ENCODE measurements around the gene CCDC138.

CCDC138 gene

DNA sequence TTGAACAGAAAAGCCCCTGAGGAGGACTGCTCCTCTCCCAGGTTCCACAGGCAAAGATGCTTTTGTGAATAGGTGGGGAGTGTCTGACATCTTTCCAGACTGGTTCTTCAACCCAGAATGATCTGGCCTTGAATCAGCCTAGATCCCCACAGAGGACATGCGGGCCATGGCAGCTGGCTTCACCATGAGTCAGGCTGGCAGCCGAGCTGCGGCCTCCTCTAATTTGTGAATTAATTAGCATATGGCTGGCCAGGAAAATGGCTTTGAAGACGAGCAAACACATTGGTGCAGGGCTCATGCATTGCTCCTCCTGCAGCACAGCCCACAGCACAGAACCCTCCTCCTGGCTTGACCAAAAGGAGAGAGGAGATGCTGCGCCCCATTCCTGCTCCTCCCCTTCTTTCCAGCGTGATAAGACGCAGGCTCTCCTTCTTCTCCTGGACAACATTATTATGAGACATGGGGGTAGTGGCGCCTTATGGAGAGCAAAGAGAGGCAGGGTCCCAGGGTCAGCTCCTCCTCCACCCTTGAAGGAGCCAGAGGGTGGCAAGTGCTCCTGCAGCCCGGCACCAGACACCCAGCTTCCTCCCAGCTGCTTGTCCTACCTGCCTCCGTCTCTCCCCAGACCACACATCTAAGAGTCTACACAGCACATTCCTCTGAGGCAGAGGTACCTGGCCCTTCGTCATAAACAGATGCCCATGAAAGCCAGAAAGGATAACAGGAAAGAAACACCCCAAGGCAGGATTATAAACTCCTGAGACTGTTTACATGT is 135.8 kb downstream of the CCDC138 start:
- TF ChIP-seq, protein P1, sequence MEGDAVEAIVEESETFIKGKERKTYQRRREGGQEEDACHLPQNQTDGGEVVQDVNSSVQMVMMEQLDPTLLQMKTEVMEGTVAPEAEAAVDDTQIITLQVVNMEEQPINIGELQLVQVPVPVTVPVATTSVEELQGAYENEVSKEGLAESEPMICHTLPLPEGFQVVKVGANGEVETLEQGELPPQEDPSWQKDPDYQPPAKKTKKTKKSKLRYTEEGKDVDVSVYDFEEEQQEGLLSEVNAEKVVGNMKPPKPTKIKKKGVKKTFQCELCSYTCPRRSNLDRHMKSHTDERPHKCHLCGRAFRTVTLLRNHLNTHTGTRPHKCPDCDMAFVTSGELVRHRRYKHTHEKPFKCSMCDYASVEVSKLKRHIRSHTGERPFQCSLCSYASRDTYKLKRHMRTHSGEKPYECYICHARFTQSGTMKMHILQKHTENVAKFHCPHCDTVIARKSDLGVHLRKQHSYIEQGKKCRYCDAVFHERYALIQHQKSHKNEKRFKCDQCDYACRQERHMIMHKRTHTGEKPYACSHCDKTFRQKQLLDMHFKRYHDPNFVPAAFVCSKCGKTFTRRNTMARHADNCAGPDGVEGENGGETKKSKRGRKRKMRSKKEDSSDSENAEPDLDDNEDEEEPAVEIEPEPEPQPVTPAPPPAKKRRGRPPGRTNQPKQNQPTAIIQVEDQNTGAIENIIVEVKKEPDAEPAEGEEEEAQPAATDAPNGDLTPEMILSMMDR (IDR thresholded peaks at IDR 0.05; ENCODE audit: insufficient read depth, low read depth, low read length, missing control alignments), result no peak
- H3K4me3 ChIP-seq (ENCODE audit: low read length), result no peak overlapping the region
- DNase-seq (ENCODE audit: low read depth), result peak; percentile 97

DNA sequence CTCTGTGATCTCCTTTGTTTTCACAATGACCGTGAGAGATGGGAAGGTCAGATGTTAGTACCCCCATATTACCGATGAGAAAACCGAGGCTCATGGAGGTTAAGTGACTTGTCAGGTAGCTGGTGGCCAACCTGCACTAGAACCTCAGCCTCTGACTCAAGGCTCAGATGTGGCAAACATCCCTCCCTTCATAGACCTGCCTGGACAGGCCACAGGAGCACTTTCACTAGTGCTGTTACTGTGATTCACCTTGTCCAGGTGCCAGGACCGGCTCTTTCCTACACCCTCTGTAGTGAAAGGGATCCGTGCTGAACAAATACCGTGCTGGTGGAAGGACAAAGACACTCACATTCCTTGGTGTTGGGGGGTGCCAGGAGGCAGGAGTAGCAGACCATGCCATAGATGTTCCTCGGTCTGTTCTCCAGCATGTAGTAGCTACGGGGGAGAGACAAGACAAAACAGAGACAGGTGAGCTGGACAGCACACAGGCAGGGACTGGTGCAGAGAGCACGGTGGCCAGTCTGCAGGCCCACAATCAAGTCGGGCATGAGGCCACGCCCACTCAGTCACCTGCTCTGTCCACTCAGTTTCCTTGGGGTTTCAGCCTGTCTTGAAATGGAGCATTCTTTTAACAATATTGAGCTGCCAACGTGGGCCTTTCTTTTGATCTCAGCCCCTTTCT is 136.6 kb downstream of the CCDC138 start:
- no peak overlapping the region for H3K4me3 ChIP-seq (ENCODE audit: low read length)
- TF ChIP-seq, protein P1 (IDR thresholded peaks at IDR 0.05; ENCODE audit: insufficient read depth, low read depth, low read length, missing control alignments), result no peak
- peak; percentile 98 for DNase-seq (ENCODE audit: low read depth)

DNA sequence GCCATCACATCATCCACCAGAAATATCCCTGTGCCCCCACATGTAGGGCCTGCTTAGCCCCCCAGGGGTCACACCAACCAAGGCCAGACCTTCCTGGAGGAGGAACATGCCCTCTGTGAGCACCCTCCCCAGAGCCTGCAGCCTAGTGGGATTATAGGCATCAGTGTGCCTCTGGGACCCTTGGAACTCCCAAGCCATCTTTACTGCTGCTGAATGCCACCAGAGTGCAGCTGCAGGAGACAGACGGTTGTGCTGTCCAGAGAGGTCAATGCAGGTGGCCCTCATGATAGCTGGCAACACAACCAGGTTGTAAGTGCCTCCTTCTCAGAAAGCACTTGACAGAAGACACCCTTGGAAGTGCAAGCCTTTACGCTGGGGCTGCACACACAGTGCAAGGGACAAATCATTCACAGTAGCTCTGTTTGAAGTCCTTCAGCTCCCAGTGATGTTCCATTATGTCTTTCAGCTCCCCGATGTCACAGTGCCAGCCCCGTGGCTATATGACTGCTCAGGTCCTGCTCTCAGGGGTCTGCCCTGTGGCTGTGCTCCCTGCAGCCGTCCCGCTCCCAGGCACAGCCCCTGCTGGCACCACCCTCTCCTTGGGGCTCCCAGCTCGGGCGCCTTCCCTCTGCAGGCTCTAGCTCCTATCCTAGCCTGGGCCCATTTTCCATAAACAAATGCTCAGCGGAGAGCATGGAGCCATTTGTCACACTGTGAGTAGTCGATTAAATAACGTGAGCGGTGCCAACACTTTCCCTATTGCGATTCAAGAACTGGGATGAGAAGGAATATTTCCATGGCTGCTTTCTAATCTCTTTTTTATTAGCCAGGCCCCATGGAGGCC is 137.4 kb downstream of the CCDC138 start:
- no peak overlapping the region for H3K4me3 ChIP-seq (ENCODE audit: low read length)
- DNase-seq (ENCODE audit: low read depth), result no peak
- TF ChIP-seq, protein P1 (IDR thresholded peaks at IDR 0.05; ENCODE audit: insufficient read depth, low read depth, low read length, missing control alignments), result no peak

DNA sequence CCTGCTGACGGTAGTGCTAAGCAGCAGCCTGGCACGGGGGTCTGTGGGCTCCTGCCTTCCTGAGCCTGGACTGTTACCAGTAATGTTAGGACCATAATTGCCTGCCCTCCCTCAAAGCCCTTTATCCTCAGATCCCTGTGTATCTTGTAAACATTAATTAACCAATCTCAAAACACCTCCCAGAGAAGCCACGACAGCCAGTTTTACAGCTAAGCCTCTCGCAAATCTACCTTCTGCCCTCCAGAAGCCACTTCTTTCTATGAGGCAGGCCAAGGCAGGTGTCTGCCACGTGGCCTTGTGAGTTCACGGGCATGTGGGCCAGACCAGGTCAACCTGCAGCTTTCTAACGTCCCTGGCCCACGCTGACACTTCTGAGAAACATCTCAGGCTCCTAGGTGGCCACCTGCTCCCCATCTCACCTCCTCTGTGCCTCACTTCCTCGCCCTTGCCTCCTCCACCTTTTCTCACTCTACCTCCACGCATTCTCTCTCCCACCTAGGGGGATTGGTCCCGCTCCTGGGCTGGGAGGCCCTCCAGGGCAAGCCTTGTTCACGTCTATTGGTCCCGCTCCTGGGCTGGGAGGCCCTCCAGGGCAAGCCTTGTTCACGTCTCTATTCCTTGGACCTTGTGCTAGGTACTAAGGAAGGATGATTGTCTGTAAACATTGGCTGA is 138.1 kb downstream of the CCDC138 start:
- no peak overlapping the region for H3K4me3 ChIP-seq (ENCODE audit: low read length)
- TF ChIP-seq, protein P1 (IDR thresholded peaks at IDR 0.05; ENCODE audit: insufficient read depth, low read depth, low read length, missing control alignments), result no peak

DNA sequence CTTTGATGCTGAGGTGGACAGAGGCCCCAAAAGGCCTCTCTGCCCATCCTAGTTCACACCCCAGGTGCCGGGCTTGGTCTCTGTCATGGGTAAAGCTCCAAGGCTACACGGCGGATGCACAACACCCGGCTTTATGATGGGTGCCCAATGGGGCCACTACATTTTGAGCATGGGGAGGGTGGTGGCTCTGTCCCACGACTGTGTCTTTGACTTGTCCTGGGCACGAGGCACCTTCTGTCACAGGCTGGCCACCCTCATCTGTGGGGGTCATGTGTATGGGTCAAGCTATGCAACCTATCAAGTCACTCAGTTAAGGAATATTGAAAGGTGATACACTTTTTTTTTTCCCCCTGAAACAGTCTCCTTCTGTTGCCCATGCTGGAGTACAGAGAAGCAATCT is 138.7 kb downstream of the CCDC138 start:
- TF ChIP-seq, protein P1 (IDR thresholded peaks at IDR 0.05; ENCODE audit: insufficient read depth, low read depth, low read length, missing control alignments), result no peak
- H3K4me3 ChIP-seq (ENCODE audit: low read length), result no peak overlapping the region
- DNase-seq (ENCODE audit: low read depth), result no peak

More for the DNA sequence above, 138.1 kb downstream of the CCDC138 start:
- DNase-seq (ENCODE audit: low read depth), result no peak

DNA sequence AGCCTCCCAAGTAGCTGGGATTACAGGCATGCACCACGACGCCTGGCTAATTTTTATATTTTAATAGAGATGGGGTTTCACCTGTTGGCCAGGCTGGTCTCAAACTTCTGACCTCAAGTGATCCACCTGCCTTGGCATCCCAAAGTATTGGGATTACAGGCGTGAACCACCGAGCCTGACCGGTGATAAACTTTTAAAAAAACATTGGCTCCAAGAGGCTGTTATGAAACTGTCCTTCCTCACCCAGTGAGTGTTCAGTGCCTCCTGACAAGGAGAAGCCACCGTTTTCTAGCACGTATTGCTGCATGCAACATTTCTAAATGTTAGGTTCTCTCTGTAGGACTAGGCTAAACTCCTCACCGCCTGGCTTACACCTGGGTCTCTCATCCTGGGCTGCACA is 139.2 kb downstream of the CCDC138 start:
- TF ChIP-seq, protein P1 (IDR thresholded peaks at IDR 0.05; ENCODE audit: insufficient read depth, low read depth, low read length, missing control alignments), result no peak
- H3K4me3 ChIP-seq (ENCODE audit: low read length), result no peak overlapping the region
- no peak for DNase-seq (ENCODE audit: low read depth)

Data from epithelial cell of esophagus (primary cell).